ENCODE measurements around the gene MACROH2A1. TPM values are rescaled to one million over a fixed set of nuclear protein-coding genes. Genes with fewer than 3 reads are reported as not detected.

Gene MACROH2A1
- total and polyA plus RNA-seq, 10 of the 15 experiments (the other 5 are each of a cell fraction or from before 2014, with no cell fraction given), result 45.7 to 230 (median 196) TPM

DNA sequence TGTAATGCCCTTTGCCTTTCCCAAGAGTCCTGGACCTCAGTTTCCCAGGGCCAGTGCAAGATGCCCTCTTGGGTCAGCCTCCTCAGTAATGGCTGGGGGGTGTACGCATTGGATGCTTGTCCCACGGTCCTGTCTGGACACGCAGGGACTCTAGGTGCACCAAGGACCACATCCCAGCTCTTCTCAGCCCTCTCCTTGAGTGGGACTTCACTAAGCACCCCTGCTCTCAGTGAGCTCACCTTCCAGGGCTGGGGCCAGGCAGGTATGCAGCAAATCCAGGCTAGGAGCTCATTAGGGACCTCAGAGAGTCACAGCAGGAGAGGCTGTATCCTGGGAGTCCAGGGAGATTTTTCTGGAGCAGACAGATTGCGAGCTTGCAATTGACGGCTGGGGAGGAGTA lies 59.8 kb downstream of the MACROH2A1 start:
- Histone ChIP-seq H3K4me2 (ENCODE audit: control insufficient read depth, insufficient read depth) (no peak overlapping the region), H4K20me1 (ENCODE audit: control insufficient read depth, insufficient read depth) (no peaks in the 10 kb centered on the region), H3K4me3 (no peak overlapping the region), H3K9me3 (replicated peaks; ENCODE audit: control insufficient read depth, insufficient read depth, low read length) (no peaks in the 10 kb centered on the region), H3K4me1 (ENCODE audit: control insufficient read depth, insufficient read depth, low read length) (peaks cover 7% of the 10 kb centered on the region), H3K27ac (ENCODE audit: control insufficient read depth, insufficient read depth) (no peak overlapping the region), H2AFZ (ENCODE audit: control insufficient read depth, low read depth, low read length) (no peak overlapping the region), H3K79me2 (ENCODE audit: control insufficient read depth, insufficient read depth, low read length) (no peaks in the 10 kb centered on the region), H3K36me3 (ENCODE audit: control insufficient read depth in 2 of 2, insufficient read depth in 2 of 2, low read length in 1 of 2) (peaks cover 33 to 53% of the 10 kb centered on the region in 2 experiments), H3K27me3 (replicated peaks in 1 of 2; ENCODE audit: control insufficient read depth in 2 of 2, insufficient read depth in 2 of 2, low read length in 1 of 2) (no peaks in the 10 kb centered on the region), H3K9ac (ENCODE audit: control insufficient read depth, insufficient read depth, low read length) (no peak overlapping the region)
- in situ Hi-C loops (cut with MboI) (no loop called here), intact Hi-C loops (cut with micrococcal nuclease; ENCODE audit: unreplicated experiment) (no loop called here)
- DNase-seq (ENCODE audit: low read depth, low spot score), result no peak
- ATAC-seq, result no peak
- TF ChIP-seq, protein P1, sequence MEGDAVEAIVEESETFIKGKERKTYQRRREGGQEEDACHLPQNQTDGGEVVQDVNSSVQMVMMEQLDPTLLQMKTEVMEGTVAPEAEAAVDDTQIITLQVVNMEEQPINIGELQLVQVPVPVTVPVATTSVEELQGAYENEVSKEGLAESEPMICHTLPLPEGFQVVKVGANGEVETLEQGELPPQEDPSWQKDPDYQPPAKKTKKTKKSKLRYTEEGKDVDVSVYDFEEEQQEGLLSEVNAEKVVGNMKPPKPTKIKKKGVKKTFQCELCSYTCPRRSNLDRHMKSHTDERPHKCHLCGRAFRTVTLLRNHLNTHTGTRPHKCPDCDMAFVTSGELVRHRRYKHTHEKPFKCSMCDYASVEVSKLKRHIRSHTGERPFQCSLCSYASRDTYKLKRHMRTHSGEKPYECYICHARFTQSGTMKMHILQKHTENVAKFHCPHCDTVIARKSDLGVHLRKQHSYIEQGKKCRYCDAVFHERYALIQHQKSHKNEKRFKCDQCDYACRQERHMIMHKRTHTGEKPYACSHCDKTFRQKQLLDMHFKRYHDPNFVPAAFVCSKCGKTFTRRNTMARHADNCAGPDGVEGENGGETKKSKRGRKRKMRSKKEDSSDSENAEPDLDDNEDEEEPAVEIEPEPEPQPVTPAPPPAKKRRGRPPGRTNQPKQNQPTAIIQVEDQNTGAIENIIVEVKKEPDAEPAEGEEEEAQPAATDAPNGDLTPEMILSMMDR (IDR thresholded peaks at IDR 0.05 in 2 of 3, conservative IDR thresholded peaks at IDR 0.05 in 1 of 3; ENCODE audit: control insufficient read depth in 2 of 3, extremely low read depth in 1 of 3, insufficient read depth in 1 of 3, low read depth in 3 of 3, low read length in 3 of 3), result no peak
- TF ChIP-seq HDAC6 (IDR thresholded peaks at IDR 0.05; ENCODE audit: unreplicated experiment), result no peak
- POLR2A ChIA-PET, result interaction anchor here (1.2 kb wide), 1 partner anchor 100 kb away, joined by 3 read pairs; no protein-coding TSS in a partner anchor
- SMC1A ChIA-PET (ENCODE audit: uncharacterized antibody, unreplicated experiment), result no interaction called here
- BruUV-seq (replicated peaks), result no TSS peak
- FAIRE-seq, result no peak
- WGBS (ENCODE audit: insufficient coverage, insufficient replicate concordance, low lambda C conversion rate, missing lambda C conversion rate), result 98% methylated on average over 5 of the region's 5 CpGs
- CTCF ChIA-PET, result no interaction called here
- RAD21 ChIA-PET (ENCODE audit: unreplicated experiment), result no interaction called here

DNA sequence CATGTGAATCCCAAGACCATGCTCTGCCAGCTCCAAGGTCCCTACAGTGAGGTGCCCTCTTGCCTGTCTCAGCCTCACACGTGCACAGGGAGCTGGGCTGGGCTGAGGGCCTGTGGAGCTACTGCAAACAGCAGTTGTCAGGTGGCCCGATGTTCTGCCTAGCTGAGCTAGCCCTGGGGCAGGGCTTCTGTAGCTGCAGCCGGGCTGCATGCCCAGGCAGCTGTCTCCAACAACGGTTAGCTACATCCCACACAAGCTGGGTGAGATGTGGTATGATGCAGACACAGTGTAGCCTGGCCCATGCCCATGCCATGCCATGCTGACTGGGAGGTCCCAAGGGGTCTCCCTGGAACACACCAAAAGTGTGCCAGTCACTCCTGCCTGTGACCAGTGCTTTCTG lies 62.0 kb downstream of the MACROH2A1 start:
- Histone ChIP-seq H3K27ac (ENCODE audit: control insufficient read depth, insufficient read depth) (no peak overlapping the region), H4K20me1 (ENCODE audit: control insufficient read depth, insufficient read depth) (no peaks in the 10 kb centered on the region), H2AFZ (ENCODE audit: control insufficient read depth, low read depth, low read length) (no peak overlapping the region), H3K27me3 (replicated peaks in 1 of 2; ENCODE audit: control insufficient read depth in 2 of 2, insufficient read depth in 2 of 2, low read length in 1 of 2) (no peaks in the 10 kb centered on the region), H3K9me3 (replicated peaks; ENCODE audit: control insufficient read depth, insufficient read depth, low read length) (no peaks in the 10 kb centered on the region), H3K79me2 (ENCODE audit: control insufficient read depth, insufficient read depth, low read length) (no peaks in the 10 kb centered on the region), H3K4me2 (ENCODE audit: control insufficient read depth, insufficient read depth) (no peak overlapping the region), H3K4me3 (no peak overlapping the region), H3K9ac (ENCODE audit: control insufficient read depth, insufficient read depth, low read length) (no peak overlapping the region), H3K36me3 (ENCODE audit: control insufficient read depth in 2 of 2, insufficient read depth in 2 of 2, low read length in 1 of 2) (peaks cover 15 to 40% of the 10 kb centered on the region in 2 experiments), H3K4me1 (ENCODE audit: control insufficient read depth, insufficient read depth, low read length) (no peaks in the 10 kb centered on the region)
- no peak for FAIRE-seq
- no TSS peak for BruUV-seq (replicated peaks)
- no peak for ATAC-seq
- CTCF ChIA-PET, result no interaction called here
- RAD21 ChIA-PET (ENCODE audit: unreplicated experiment), result no interaction called here
- no peak for DNase-seq (ENCODE audit: low read depth, low spot score)
- in situ Hi-C loops (cut with MboI) (no loop called here), intact Hi-C loops (cut with micrococcal nuclease; ENCODE audit: unreplicated experiment) (no loop called here)
- SMC1A ChIA-PET (ENCODE audit: uncharacterized antibody, unreplicated experiment), result interaction anchor here (1.1 kb wide), 1 partner anchor 19 kb away, joined by 3 read pairs; no protein-coding TSS in a partner anchor
- TF ChIP-seq, protein P2, sequence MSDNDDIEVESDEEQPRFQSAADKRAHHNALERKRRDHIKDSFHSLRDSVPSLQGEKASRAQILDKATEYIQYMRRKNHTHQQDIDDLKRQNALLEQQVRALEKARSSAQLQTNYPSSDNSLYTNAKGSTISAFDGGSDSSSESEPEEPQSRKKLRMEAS (IDR thresholded peaks at IDR 0.05; ENCODE audit: low read depth, low read length), result no peak
- TF ChIP-seq, protein P3, sequence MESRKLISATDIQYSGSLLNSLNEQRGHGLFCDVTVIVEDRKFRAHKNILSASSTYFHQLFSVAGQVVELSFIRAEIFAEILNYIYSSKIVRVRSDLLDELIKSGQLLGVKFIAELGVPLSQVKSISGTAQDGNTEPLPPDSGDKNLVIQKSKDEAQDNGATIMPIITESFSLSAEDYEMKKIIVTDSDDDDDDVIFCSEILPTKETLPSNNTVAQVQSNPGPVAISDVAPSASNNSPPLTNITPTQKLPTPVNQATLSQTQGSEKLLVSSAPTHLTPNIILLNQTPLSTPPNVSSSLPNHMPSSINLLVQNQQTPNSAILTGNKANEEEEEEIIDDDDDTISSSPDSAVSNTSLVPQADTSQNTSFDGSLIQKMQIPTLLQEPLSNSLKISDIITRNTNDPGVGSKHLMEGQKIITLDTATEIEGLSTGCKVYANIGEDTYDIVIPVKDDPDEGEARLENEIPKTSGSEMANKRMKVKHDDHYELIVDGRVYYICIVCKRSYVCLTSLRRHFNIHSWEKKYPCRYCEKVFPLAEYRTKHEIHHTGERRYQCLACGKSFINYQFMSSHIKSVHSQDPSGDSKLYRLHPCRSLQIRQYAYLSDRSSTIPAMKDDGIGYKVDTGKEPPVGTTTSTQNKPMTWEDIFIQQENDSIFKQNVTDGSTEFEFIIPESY (IDR thresholded peaks at IDR 0.05), result no peak
- TF ChIP-seq POLR2A (IDR thresholded peaks at IDR 0.05; ENCODE audit: low read depth, low read length) (peak; percentile 23; the same call in 1 of the 2 replicates), SPI1 (IDR thresholded peaks at IDR 0.05; ENCODE audit: borderline replicate concordance, insufficient read depth, low read depth, low read length) (no peak)
- POLR2A ChIA-PET, result no interaction called here
- 94% methylated on average over 4 of the region's 4 CpGs for WGBS (ENCODE audit: insufficient coverage, insufficient replicate concordance, low lambda C conversion rate, missing lambda C conversion rate)
